Upper lobe of left lung (tissue), 4 donors: ENCODE measurements around the gene ARMC7.

Source experiments
- POLR2A ChIP-seq, 4 donors: fragments of 450-650 bp; IDR thresholded peaks; one replicate each; pipeline ENCODE4 v1.5.1; 2016 to 2017; ENCODE audit warnings: antibody characterized with exemption in 4 of 4, mild to moderate bottlenecking in 2 of 4
- TF ChIP-seq, protein P1 (sequence below), 6 experiments: fragments of 450-650 bp in 4 of 6; fragments of 200-600 bp in 2 of 6; sonication (generic) in 2 of 6; IDR thresholded peaks; one replicate each; pipeline ENCODE4 v1.5.1; 2016 to 2019; ENCODE audit warnings: antibody characterized with exemption in 6 of 6

GRCh38 chr17:75064867-75065561 lies 44.8 kb upstream of the ARMC7 start:
- TF ChIP-seq POLR2A (IDR thresholded peaks at IDR 0.05), result no peak
- TF ChIP-seq, protein P1, sequence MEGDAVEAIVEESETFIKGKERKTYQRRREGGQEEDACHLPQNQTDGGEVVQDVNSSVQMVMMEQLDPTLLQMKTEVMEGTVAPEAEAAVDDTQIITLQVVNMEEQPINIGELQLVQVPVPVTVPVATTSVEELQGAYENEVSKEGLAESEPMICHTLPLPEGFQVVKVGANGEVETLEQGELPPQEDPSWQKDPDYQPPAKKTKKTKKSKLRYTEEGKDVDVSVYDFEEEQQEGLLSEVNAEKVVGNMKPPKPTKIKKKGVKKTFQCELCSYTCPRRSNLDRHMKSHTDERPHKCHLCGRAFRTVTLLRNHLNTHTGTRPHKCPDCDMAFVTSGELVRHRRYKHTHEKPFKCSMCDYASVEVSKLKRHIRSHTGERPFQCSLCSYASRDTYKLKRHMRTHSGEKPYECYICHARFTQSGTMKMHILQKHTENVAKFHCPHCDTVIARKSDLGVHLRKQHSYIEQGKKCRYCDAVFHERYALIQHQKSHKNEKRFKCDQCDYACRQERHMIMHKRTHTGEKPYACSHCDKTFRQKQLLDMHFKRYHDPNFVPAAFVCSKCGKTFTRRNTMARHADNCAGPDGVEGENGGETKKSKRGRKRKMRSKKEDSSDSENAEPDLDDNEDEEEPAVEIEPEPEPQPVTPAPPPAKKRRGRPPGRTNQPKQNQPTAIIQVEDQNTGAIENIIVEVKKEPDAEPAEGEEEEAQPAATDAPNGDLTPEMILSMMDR (IDR thresholded peaks at IDR 0.05), result no peak
